ENCODE results near the gene EPHB2.

DNA sequence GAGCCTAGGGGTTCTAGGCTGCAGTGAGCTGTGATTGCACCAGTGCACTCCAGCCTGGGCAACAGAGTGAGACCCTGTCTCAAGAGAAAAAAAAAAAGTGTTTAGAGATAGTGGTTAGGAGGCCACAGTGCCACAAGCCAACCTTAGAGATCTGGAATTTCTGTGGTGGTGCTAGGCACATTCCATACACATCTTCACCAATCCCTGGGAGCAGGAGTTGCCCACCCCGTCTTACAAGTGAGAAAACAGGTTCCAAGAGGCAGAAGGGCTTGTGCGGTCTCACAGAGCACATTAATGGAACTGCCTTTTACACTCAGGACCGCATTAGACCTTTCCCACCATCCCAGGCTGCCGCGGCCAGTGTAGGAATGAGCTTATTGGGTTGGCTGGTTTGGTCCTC, 93.2 kb downstream of the EPHB2 start:
- TF ChIP-seq, protein P1, sequence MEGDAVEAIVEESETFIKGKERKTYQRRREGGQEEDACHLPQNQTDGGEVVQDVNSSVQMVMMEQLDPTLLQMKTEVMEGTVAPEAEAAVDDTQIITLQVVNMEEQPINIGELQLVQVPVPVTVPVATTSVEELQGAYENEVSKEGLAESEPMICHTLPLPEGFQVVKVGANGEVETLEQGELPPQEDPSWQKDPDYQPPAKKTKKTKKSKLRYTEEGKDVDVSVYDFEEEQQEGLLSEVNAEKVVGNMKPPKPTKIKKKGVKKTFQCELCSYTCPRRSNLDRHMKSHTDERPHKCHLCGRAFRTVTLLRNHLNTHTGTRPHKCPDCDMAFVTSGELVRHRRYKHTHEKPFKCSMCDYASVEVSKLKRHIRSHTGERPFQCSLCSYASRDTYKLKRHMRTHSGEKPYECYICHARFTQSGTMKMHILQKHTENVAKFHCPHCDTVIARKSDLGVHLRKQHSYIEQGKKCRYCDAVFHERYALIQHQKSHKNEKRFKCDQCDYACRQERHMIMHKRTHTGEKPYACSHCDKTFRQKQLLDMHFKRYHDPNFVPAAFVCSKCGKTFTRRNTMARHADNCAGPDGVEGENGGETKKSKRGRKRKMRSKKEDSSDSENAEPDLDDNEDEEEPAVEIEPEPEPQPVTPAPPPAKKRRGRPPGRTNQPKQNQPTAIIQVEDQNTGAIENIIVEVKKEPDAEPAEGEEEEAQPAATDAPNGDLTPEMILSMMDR (IDR thresholded peaks at IDR 0.05; ENCODE audit: low read depth, low read length) = no peak
- TF ChIP-seq MAX (IDR thresholded peaks at IDR 0.05; ENCODE audit: low read depth, low read length) = no peak
- TF ChIP-seq POLR2A (IDR thresholded peaks at IDR 0.05; ENCODE audit: extremely low read depth, insufficient read length) = no peak
- TF ChIP-seq MYC (IDR thresholded peaks at IDR 0.05; ENCODE audit: low read depth, low read length) = no peak
